ES-I3 (cell line): ENCODE measurements around the gene PBXIP1.

ENCODE experiments used
- H3K36me3 ChIP-seq: 2 replicates; pipeline ENCODE4 v1.6.1; 2013; ENCODE audit warnings: mild to moderate bottlenecking, low read length, control low read depth, moderate library complexity; ENCODE audit not compliant: insufficient read depth
- H3K4me1 ChIP-seq: 2 replicates; pipeline ENCODE4 v1.6.1; 2013; ENCODE audit warnings: mild to moderate bottlenecking, control low read depth, low read length; ENCODE audit not compliant: insufficient read depth
- H3K9ac ChIP-seq: 2 replicates; pipeline ENCODE4 v1.6.1; 2013; ENCODE audit warnings: low read depth, mild to moderate bottlenecking, low read length, moderate library complexity
- H3K9me3 ChIP-seq: 2 replicates; pipeline ENCODE4 v1.6.1; 2013; ENCODE audit warnings: mild to moderate bottlenecking, low read length, moderate library complexity; ENCODE audit not compliant: control insufficient read depth, insufficient read depth

The PBXIP1 gene

GRCh38 chr1:154945962-154946850, 9.7 kb downstream of the PBXIP1 start:
- Histone ChIP-seq H3K36me3 (no peaks in the 10 kb centered on the region), H3K9ac (no peak overlapping the region), H3K9me3 (no peaks in the 10 kb centered on the region), H3K4me1 (peaks cover 2% of the 10 kb centered on the region; the same call in 1 of the 2 replicates)

- Histone ChIP-seq H3K36me3 (no peaks in the 10 kb centered on the region), H3K4me1 (peaks cover 10% of the 10 kb centered on the region), H3K9ac (no peak overlapping the region), H3K9me3 (no peaks in the 10 kb centered on the region)
Observed at GRCh38 chr1:154945160-154945961, 10.5 kb downstream of the PBXIP1 start.

- Histone ChIP-seq H3K4me1 (peaks cover 14% of the 10 kb centered on the region), H3K36me3 (no peaks in the 10 kb centered on the region), H3K9me3 (no peaks in the 10 kb centered on the region), H3K9ac (no peak overlapping the region)
Observed at GRCh38 chr1:154944401-154945159, 11.3 kb downstream of the PBXIP1 start.

GRCh38 chr1:154943649-154944400, 12.1 kb downstream of the PBXIP1 start:
- Histone ChIP-seq H3K36me3 (no peaks in the 10 kb centered on the region), H3K9ac (no peak overlapping the region), H3K9me3 (no peaks in the 10 kb centered on the region), H3K4me1 (peaks cover 14% of the 10 kb centered on the region)

GRCh38 chr1:154941333-154942013, 14.4 kb downstream of the PBXIP1 start:
- no peaks in the 10 kb centered on the region for H3K36me3 ChIP-seq
- no peaks in the 10 kb centered on the region for H3K9me3 ChIP-seq
- peaks cover 14% of the 10 kb centered on the region for H3K4me1 ChIP-seq
- no peak overlapping the region for H3K9ac ChIP-seq

- Histone ChIP-seq H3K36me3 (no peaks in the 10 kb centered on the region), H3K9ac (no peak overlapping the region), H3K9me3 (no peaks in the 10 kb centered on the region), H3K4me1 (peaks cover 14% of the 10 kb centered on the region)
Observed at GRCh38 chr1:154940651-154941194, 15.2 kb downstream of the PBXIP1 start.

GRCh38 chr1:154940213-154940560, 15.7 kb downstream of the PBXIP1 start:
- Histone ChIP-seq H3K4me1 (peaks cover 14% of the 10 kb centered on the region), H3K9ac (no peak overlapping the region), H3K36me3 (no peaks in the 10 kb centered on the region), H3K9me3 (no peaks in the 10 kb centered on the region)

GRCh38 chr1:154938604-154939399, 17.1 kb downstream of the PBXIP1 start:
- H3K36me3 ChIP-seq = no peaks in the 10 kb centered on the region
- peaks cover 14% of the 10 kb centered on the region for H3K4me1 ChIP-seq
- H3K9ac ChIP-seq = no peak overlapping the region
- no peaks in the 10 kb centered on the region for H3K9me3 ChIP-seq

- H3K36me3 ChIP-seq = no peaks in the 10 kb centered on the region
- H3K9me3 ChIP-seq = no peaks in the 10 kb centered on the region
- peaks cover 14% of the 10 kb centered on the region for H3K4me1 ChIP-seq
- peak overlapping the region; percentile 80 for H3K9ac ChIP-seq
Observed at GRCh38 chr1:154937988-154938386, 17.9 kb downstream of the PBXIP1 start.

GRCh38 chr1:154937085-154937987, 18.6 kb downstream of the PBXIP1 start:
- H3K9ac ChIP-seq = peak overlapping the region; percentile 80
- no peaks in the 10 kb centered on the region for H3K36me3 ChIP-seq
- H3K4me1 ChIP-seq = peaks cover 14% of the 10 kb centered on the region
- no peaks in the 10 kb centered on the region for H3K9me3 ChIP-seq

- H3K4me1 ChIP-seq = peaks cover 14% of the 10 kb centered on the region
- H3K9me3 ChIP-seq = no peaks in the 10 kb centered on the region
- H3K9ac ChIP-seq = peak within 1 kb of the TSS; percentile 80
- no peaks in the 10 kb centered on the region for H3K36me3 ChIP-seq
Observed at GRCh38 chr1:154936555-154937084, 19.3 kb downstream of the PBXIP1 start, which contains the start of gene PMVK. Gene PMVK (minus strand): TSS chr1:154936719. CDS start chr1:154936685, 34 bp downstream.
